Astrocyte (in vitro differentiated cells and primary cell): ENCODE data around the gene ZNF816. TPM values are rescaled to one million over a fixed set of nuclear protein-coding genes. Genes with fewer than 3 reads are reported as not detected.
"Not testable (repeated sequence)": the region's sequence is repeated elsewhere in the genome, so short reads cannot be mapped to it uniquely, and the experiment has no call there.

Experiments
- DNase-seq: peaks from one replicate; pipeline ENCODE4 v3.0.0-alpha.2; 2010; ENCODE audit warnings: low read depth
- FAIRE-seq: peaks from 2 replicates; lab custom pipeline; 2011; peaks lifted over from hg19 to GRCh38; lab: Jason Lieb, UNC
- H2AFZ ChIP-seq: 2 replicates; pipeline ENCODE4 v1.6.0; 2012; ENCODE audit warnings: low read depth, low read length, inconsistent platforms
- H3K27ac ChIP-seq: 2 replicates; pipeline ENCODE4 v1.5.1; 2011; ENCODE audit warnings: low read depth, low read length, inconsistent platforms
- H3K27me3 ChIP-seq: 2 replicates; pipeline ENCODE4 v1.6.0; 2011; ENCODE audit warnings: low read length, inconsistent platforms; ENCODE audit not compliant: insufficient read depth
- H3K36me3 ChIP-seq: 2 replicates; pipeline ENCODE4 v1.5.1; 2011; ENCODE audit warnings: low read length, inconsistent platforms; ENCODE audit not compliant: insufficient read depth
- H3K4me1 ChIP-seq: 2 replicates; pipeline ENCODE4 v1.5.1; 2011; ENCODE audit warnings: low read length, inconsistent platforms; ENCODE audit not compliant: insufficient read depth
- H3K4me2 ChIP-seq: 2 replicates; pipeline ENCODE4 v1.6.0; 2012; ENCODE audit warnings: low read length, inconsistent platforms
- H3K4me3 ChIP-seq: 2 replicates; pipeline ENCODE4 v1.5.1; 2011; ENCODE audit warnings: low read depth, mild to moderate bottlenecking, low read length, inconsistent platforms; ENCODE audit not compliant: insufficient read depth
- H3K79me2 ChIP-seq: 2 replicates; pipeline ENCODE4 v1.6.0; 2012; ENCODE audit warnings: mild to moderate bottlenecking, low read length, inconsistent platforms; ENCODE audit not compliant: insufficient read depth
- H3K9ac ChIP-seq: 2 replicates; pipeline ENCODE4 v1.6.0; 2012; ENCODE audit warnings: mild to moderate bottlenecking, low read length, inconsistent platforms
- H3K9me3 ChIP-seq: 2 replicates; pipeline ENCODE4 v1.5.1; 2012; ENCODE audit warnings: low read depth, mild to moderate bottlenecking, low read length, inconsistent platforms; ENCODE audit not compliant: insufficient read depth
- H4K20me1 ChIP-seq: 2 replicates; pipeline ENCODE4 v1.6.0; 2012; ENCODE audit warnings: low read length, inconsistent platforms; ENCODE audit not compliant: insufficient read depth
- H3K27ac Mint-ChIP-seq: one replicate; pipeline ENCODE4 v1.8.0; 2021; ENCODE audit warnings: mild to moderate bottlenecking, mixed read lengths; ENCODE audit not compliant: unreplicated experiment
- H3K27me3 Mint-ChIP-seq: one replicate; pipeline ENCODE4 v1.8.0; 2021; ENCODE audit warnings: low read depth, mixed read lengths; ENCODE audit not compliant: unreplicated experiment
- H3K36me3 Mint-ChIP-seq: one replicate; pipeline ENCODE4 v1.8.0; 2021; ENCODE audit warnings: low read depth, mixed read lengths; ENCODE audit not compliant: unreplicated experiment
- H3K4me1 Mint-ChIP-seq: one replicate; pipeline ENCODE4 v1.8.0; 2021; ENCODE audit warnings: low read depth, mixed read lengths; ENCODE audit not compliant: unreplicated experiment
- H3K4me3 Mint-ChIP-seq: one replicate; pipeline ENCODE4 v1.8.0; 2021; ENCODE audit warnings: mild to moderate bottlenecking, moderate library complexity, mixed read lengths; ENCODE audit not compliant: unreplicated experiment
- H3K9me3 Mint-ChIP-seq: one replicate; pipeline ENCODE4 v1.8.0; 2021; ENCODE audit warnings: mild to moderate bottlenecking, mixed read lengths; ENCODE audit not compliant: unreplicated experiment
- CTCF ChIP-seq: IDR thresholded peaks from 2 replicates; pipeline ENCODE4 v1.5.1; 2011; ENCODE audit warnings: low read depth, mild to moderate bottlenecking, inconsistent platforms, low read length, moderate library complexity; ENCODE audit not compliant: insufficient read depth
- EZH2 ChIP-seq: IDR thresholded peaks from 2 replicates; pipeline ENCODE4 v1.6.1; 2012; ENCODE audit warnings: mild to moderate bottlenecking, low read length, inconsistent platforms; ENCODE audit not compliant: insufficient read depth
- total RNA-seq: library from RNA; stranded (reverse); gene quantifications from 2 replicates; pipeline ENCODE4 v1.2.1, GENCODE V29; 2021

Gene ZNF816
- total RNA-seq, 1 donor from 2014 or later = 12.2 TPM

GRCh38 chr19:52942386-52943133 lies 20.1 kb downstream of the ZNF816 start:
- H3K27me3 Mint-ChIP-seq = no peaks in the 10 kb centered on the region
- FAIRE-seq (no peak), DNase-seq (peak; percentile 64)
- H3K4me1 Mint-ChIP-seq = peaks cover 11% of the 10 kb centered on the region
- Histone ChIP-seq H3K27me3 (no peaks in the 10 kb centered on the region), H3K36me3 (no peaks in the 10 kb centered on the region), H3K9ac (peak overlapping the region; percentile 79), H2AFZ (peak overlapping the region; percentile 90), H4K20me1 (no peaks in the 10 kb centered on the region), H3K4me3 (peak overlapping the region; percentile 79), H3K27ac (peak overlapping the region; percentile 26), H3K79me2 (peaks cover 2% of the 10 kb centered on the region), H3K4me1 (no peaks in the 10 kb centered on the region), H3K4me2 (peak overlapping the region; percentile 91), H3K9me3 (peaks cover 6% of the 10 kb centered on the region)
- H3K36me3 Mint-ChIP-seq = peaks cover 8% of the 10 kb centered on the region
- H3K27ac Mint-ChIP-seq = peak overlapping the region; percentile 83
- H3K9me3 Mint-ChIP-seq = peaks cover 16% of the 10 kb centered on the region
- TF ChIP-seq EZH2 (no peak), CTCF (no peak)
- H3K4me3 Mint-ChIP-seq = peak overlapping the region; percentile 94

- H3K4me2 ChIP-seq = peak overlapping the region; percentile 91
- H3K9me3 ChIP-seq = peaks cover 4% of the 10 kb centered on the region
- peaks cover 14% of the 10 kb centered on the region for H3K9me3 Mint-ChIP-seq
- H4K20me1 ChIP-seq = no peaks in the 10 kb centered on the region
- H3K79me2 ChIP-seq = peaks cover 7% of the 10 kb centered on the region
- FAIRE-seq = no peak
- H2AFZ ChIP-seq = peak overlapping the region; percentile 90
- H3K9ac ChIP-seq = peak overlapping the region; percentile 79
- peaks cover 9% of the 10 kb centered on the region for H3K36me3 Mint-ChIP-seq
- TF ChIP-seq CTCF (no peak), EZH2 (no peak)
- H3K27me3 ChIP-seq = no peaks in the 10 kb centered on the region
- H3K27ac ChIP-seq = no peak overlapping the region
- no peak for DNase-seq
- peak overlapping the region; percentile 83 for H3K27ac Mint-ChIP-seq
- H3K4me1 Mint-ChIP-seq = peaks cover 14% of the 10 kb centered on the region
- H3K4me3 Mint-ChIP-seq = peak overlapping the region; percentile 94
- H3K4me3 ChIP-seq = peak overlapping the region; percentile 79
- H3K36me3 ChIP-seq = no peaks in the 10 kb centered on the region
- no peaks in the 10 kb centered on the region for H3K4me1 ChIP-seq
- no peaks in the 10 kb centered on the region for H3K27me3 Mint-ChIP-seq
Measured at GRCh38 chr19:52941941-52942385, 20.7 kb downstream of the ZNF816 start.

GRCh38 chr19:52941523-52941922 lies 21.2 kb downstream of the ZNF816 start:
- DNase-seq, H3K9me3 ChIP-seq, H3K27me3 Mint-ChIP-seq, H3K79me2 ChIP-seq, H3K36me3 ChIP-seq, H4K20me1 ChIP-seq, H3K27ac ChIP-seq, H3K4me1 ChIP-seq, FAIRE-seq, H3K27me3 ChIP-seq: not testable (repeated sequence)
- Mint-ChIP-seq H3K9me3 (peaks cover 15% of the 10 kb centered on the region), H3K36me3 (peaks cover 14% of the 10 kb centered on the region), H3K4me1 (peaks cover 17% of the 10 kb centered on the region), H3K27ac (peak overlapping the region; percentile 83), H3K4me3 (peak overlapping the region; percentile 94)
- Histone ChIP-seq H3K4me3 (peak overlapping the region; percentile 79), H3K9ac (peak overlapping the region; percentile 79), H3K4me2 (peak overlapping the region; percentile 91), H2AFZ (peak overlapping the region; percentile 90)

GRCh38 chr19:52940905-52941304 lies 21.8 kb downstream of the ZNF816 start:
- H3K27me3 ChIP-seq, H3K4me1 ChIP-seq, H3K79me2 ChIP-seq, H3K4me3 ChIP-seq, H3K36me3 ChIP-seq, H3K9ac ChIP-seq, H3K27ac ChIP-seq, H3K27me3 Mint-ChIP-seq, FAIRE-seq, H3K27ac Mint-ChIP-seq, DNase-seq, H3K4me2 ChIP-seq, H4K20me1 ChIP-seq, H2AFZ ChIP-seq, H3K9me3 ChIP-seq: not testable (repeated sequence)
- Mint-ChIP-seq H3K4me1 (peaks cover 22% of the 10 kb centered on the region), H3K36me3 (peaks cover 13% of the 10 kb centered on the region), H3K4me3 (peak overlapping the region; percentile 94), H3K9me3 (peaks cover 12% of the 10 kb centered on the region)
